Activated CD8-positive, alpha-beta T cell treated with anti-CD3 and anti-CD28 coated beads for 36 hours (primary cell): ENCODE data around the gene EBF4. TPM values are rescaled to one million over a fixed set of nuclear protein-coding genes. Genes with fewer than 3 reads are reported as not detected.
"Not testable (repeated sequence)": the region's sequence is repeated elsewhere in the genome, so short reads cannot be mapped to it uniquely, and the experiment has no call there.

Experiments
- ATAC-seq: fragments of 200-7000 bp; cut with Tn5 transposase; one replicate; pipeline ENCODE4 v1.10.0; 2021; ENCODE audit warnings: mild to moderate bottlenecking, moderate library complexity
- CTCF ChIA-PET: fragments of 350-600 bp; sonication (Branson Sonifier 250); formaldehyde crosslinking; loops from one replicate; lab custom pipeline; 2021; ENCODE audit warnings: antibody characterized with exemption; lab: Charles Lee
- POLR2A ChIA-PET: fragments of 350-600 bp; sonication (Branson Sonifier 250); formaldehyde crosslinking; loops from one replicate; lab custom pipeline; 2021; ENCODE audit warnings: antibody characterized with exemption; lab: Charles Lee
- DNase-seq: peaks from one replicate; pipeline ENCODE4 v3.0.0-alpha.2; 2020
- H3K27ac Mint-ChIP-seq: one replicate; pipeline ENCODE4 v1.8.0; 2021; ENCODE audit warnings: mild to moderate bottlenecking, mixed read lengths
- H3K27me3 Mint-ChIP-seq: one replicate; pipeline ENCODE4 v1.8.0; 2021; ENCODE audit warnings: mixed read lengths
- H3K36me3 Mint-ChIP-seq: one replicate; pipeline ENCODE4 v1.8.0; 2021; ENCODE audit warnings: low read depth, mixed read lengths
- H3K4me1 Mint-ChIP-seq: one replicate; pipeline ENCODE4 v1.8.0; 2021; ENCODE audit warnings: low read depth, mixed read lengths
- H3K4me3 Mint-ChIP-seq: one replicate; pipeline ENCODE4 v1.8.0; 2021; ENCODE audit warnings: mild to moderate bottlenecking, moderate library complexity, mixed read lengths
- H3K9me3 Mint-ChIP-seq: one replicate; pipeline ENCODE4 v1.8.0; 2021; ENCODE audit warnings: mixed read lengths
- CTCF ChIP-seq: fragments of 200-600 bp; IDR thresholded peaks from one replicate; pipeline ENCODE4 v1.8.0; 2022; ENCODE audit warnings: antibody characterized with exemption, mild to moderate bottlenecking
- intact Hi-C: fragments of 100-400 bp; cut with micrococcal nuclease; formaldehyde crosslinking; loops from one replicate; pipeline ENCODE4 v1.10.0; 2022
- total RNA-seq, 2 experiments: library from RNA; stranded (reverse); gene quantifications; one replicate each; pipeline ENCODE4 v1.2.3, GENCODE V29; 2021

Gene EBF4
- total RNA-seq, 2 experiments from 2014 or later, result 1.1 to 1.2 TPM

GRCh38 chr20:2695206-2695983 is 2.8 kb downstream of the EBF4 start:
- H3K27ac Mint-ChIP-seq, result no peak overlapping the region
- no peaks in the 10 kb centered on the region for H3K36me3 Mint-ChIP-seq
- H3K4me3 Mint-ChIP-seq, result no peak overlapping the region
- H3K4me1 Mint-ChIP-seq, result peaks cover 9% of the 10 kb centered on the region
- peaks cover 35% of the 10 kb centered on the region for H3K27me3 Mint-ChIP-seq
- H3K9me3 Mint-ChIP-seq, result peaks cover 2% of the 10 kb centered on the region
- intact Hi-C loops, result no loop called here
- ChIA-PET POLR2A (interaction anchor here (0.9 to 2.1 kb wide), 2 partner anchors 40 to 55 kb away, joined by 3 to 4 read pairs; no protein-coding TSS in a partner anchor), CTCF (interaction anchor here (2.2 kb wide), 1 partner anchor 57 kb away, joined by 11 read pairs; no protein-coding TSS in a partner anchor)
- no peak for ATAC-seq
- no peak for DNase-seq
- no peak for TF ChIP-seq CTCF

GRCh38 chr20:2695984-2696525 is 3.5 kb downstream of the EBF4 start:
- H3K27ac Mint-ChIP-seq, intact Hi-C loops, DNase-seq, H3K4me1 Mint-ChIP-seq, H3K9me3 Mint-ChIP-seq, H3K36me3 Mint-ChIP-seq, ATAC-seq, H3K4me3 Mint-ChIP-seq: not testable (repeated sequence)
- peaks cover 31% of the 10 kb centered on the region for H3K27me3 Mint-ChIP-seq
- CTCF ChIA-PET, result interaction anchor here (4.0 kb wide), 1 partner anchor 8 kb away, joined by 15 read pairs; no protein-coding TSS in a partner anchor
- POLR2A ChIA-PET, result interaction anchor here (2.1 kb wide), 1 partner anchor 54 kb away, joined by 4 read pairs; no protein-coding TSS in a partner anchor

GRCh38 chr20:2696646-2697045 is 4.1 kb downstream of the EBF4 start:
- DNase-seq, result no peak
- Mint-ChIP-seq H3K4me1 (peaks cover 6% of the 10 kb centered on the region), H3K4me3 (no peak overlapping the region), H3K27ac (no peak overlapping the region), H3K9me3 (peaks cover 2% of the 10 kb centered on the region), H3K27me3 (peaks cover 25% of the 10 kb centered on the region), H3K36me3 (no peaks in the 10 kb centered on the region)
- intact Hi-C loops, result no loop called here
- POLR2A ChIA-PET, result interaction anchor here (2.1 kb wide), 1 partner anchor 54 kb away, joined by 4 read pairs; no protein-coding TSS in a partner anchor
- CTCF ChIA-PET, result interaction anchor here (4.0 kb wide), 1 partner anchor 9 kb away, joined by 15 read pairs; no protein-coding TSS in a partner anchor
- no peak for TF ChIP-seq CTCF
- no peak for ATAC-seq

- Mint-ChIP-seq H3K36me3 (no peaks in the 10 kb centered on the region), H3K27ac (no peak overlapping the region), H3K4me3 (no peak overlapping the region), H3K27me3 (peaks cover 19% of the 10 kb centered on the region), H3K4me1 (no peaks in the 10 kb centered on the region), H3K9me3 (no peaks in the 10 kb centered on the region)
- TF ChIP-seq CTCF, result no peak
- intact Hi-C loops, result no loop called here
- ATAC-seq (no peak), DNase-seq (no peak)
- POLR2A ChIA-PET, result interaction anchor here (1.0 to 2.1 kb wide), 2 partner anchors 38 to 52 kb away, joined by 3 to 4 read pairs; no protein-coding TSS in a partner anchor
- CTCF ChIA-PET, result interaction anchor here (4.0 kb wide), 1 partner anchor 10 kb away, joined by 15 read pairs; no protein-coding TSS in a partner anchor
Measured at GRCh38 chr20:2697768-2698167, 5.2 kb downstream of the EBF4 start.

GRCh38 chr20:2698186-2698817 is 5.7 kb downstream of the EBF4 start:
- ChIA-PET POLR2A (interaction anchor here (1.0 kb wide), 1 partner anchor 38 kb away, joined by 3 read pairs; no protein-coding TSS in a partner anchor), CTCF (interaction anchor here (1.0 to 4.0 kb wide), 2 partner anchors 11 to 55 kb away, joined by 3 to 15 read pairs; no protein-coding TSS in a partner anchor)
- TF ChIP-seq CTCF, result no peak
- Mint-ChIP-seq H3K36me3 (no peaks in the 10 kb centered on the region), H3K27me3 (peaks cover 19% of the 10 kb centered on the region), H3K9me3 (no peaks in the 10 kb centered on the region), H3K4me3 (no peak overlapping the region), H3K27ac (no peak overlapping the region), H3K4me1 (no peaks in the 10 kb centered on the region)
- ATAC-seq, result no peak
- DNase-seq, result no peak
- intact Hi-C loops, result no loop called here
